MM.1S (cell line): Measurements from ENCODE around the gene LAG3.

Experiments used
- EZH2 ChIP-seq: fragments of 300-600 bp; sonication (generic); optimal IDR thresholded peaks from 2 replicates; pipeline ENCODE3; 2017; ENCODE audit warnings: low read depth, mild to moderate bottlenecking, antibody characterized with exemption, low read length, mixed read lengths
- EZH2phosphoT487 ChIP-seq: fragments of 300-600 bp; sonication (generic); IDR thresholded peaks from 2 replicates; pipeline ENCODE4 v1.6.1; 2018; ENCODE audit warnings: antibody characterized with exemption, low read length
- TF ChIP-seq, protein P1 (sequence below): fragments of 300-600 bp; sonication (generic); IDR thresholded peaks from 2 replicates; pipeline ENCODE4 v1.5.1; 2016; ENCODE audit warnings: antibody characterized with exemption, low read length, mixed read lengths

DNA sequence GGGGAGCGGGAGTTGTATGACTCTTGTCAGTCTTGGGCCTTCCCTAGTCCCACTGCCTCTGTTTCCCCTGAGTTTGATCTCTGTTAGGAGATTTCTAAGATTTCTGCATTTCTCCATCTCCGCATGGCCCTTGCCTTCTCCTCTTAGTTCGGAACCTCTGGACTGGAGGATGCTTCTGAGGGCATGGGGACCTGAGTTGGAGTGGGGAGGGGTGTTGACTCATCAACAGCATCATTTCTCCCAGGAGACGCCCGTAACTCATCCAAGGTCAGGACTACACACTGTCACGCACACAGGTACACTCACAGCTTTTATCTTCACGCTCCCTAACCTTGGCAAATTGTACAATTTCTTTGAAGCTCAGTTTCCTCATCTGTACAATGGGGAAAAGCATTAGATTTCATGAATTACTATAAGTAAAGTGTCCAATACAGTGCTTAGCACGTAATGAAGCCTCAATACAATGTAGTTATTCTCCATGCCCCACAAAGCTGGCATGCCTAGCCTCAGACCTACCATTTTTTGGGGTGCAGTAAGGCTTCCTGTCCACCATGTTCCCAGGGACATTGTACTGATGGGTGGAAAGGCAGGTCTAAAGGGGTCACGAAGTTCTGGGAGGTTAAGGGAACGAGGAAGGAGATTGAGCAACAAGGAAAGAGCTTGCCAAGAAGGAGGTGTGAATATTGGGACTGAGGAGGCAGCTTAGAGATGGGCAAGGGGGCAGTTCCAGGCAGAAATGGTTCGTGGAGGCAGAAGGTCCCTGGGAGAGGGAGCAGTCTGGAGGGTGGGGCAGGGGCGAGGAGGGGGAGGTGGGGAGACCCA lies 600 bp upstream of the LAG3 start:
- TF ChIP-seq, protein P1, sequence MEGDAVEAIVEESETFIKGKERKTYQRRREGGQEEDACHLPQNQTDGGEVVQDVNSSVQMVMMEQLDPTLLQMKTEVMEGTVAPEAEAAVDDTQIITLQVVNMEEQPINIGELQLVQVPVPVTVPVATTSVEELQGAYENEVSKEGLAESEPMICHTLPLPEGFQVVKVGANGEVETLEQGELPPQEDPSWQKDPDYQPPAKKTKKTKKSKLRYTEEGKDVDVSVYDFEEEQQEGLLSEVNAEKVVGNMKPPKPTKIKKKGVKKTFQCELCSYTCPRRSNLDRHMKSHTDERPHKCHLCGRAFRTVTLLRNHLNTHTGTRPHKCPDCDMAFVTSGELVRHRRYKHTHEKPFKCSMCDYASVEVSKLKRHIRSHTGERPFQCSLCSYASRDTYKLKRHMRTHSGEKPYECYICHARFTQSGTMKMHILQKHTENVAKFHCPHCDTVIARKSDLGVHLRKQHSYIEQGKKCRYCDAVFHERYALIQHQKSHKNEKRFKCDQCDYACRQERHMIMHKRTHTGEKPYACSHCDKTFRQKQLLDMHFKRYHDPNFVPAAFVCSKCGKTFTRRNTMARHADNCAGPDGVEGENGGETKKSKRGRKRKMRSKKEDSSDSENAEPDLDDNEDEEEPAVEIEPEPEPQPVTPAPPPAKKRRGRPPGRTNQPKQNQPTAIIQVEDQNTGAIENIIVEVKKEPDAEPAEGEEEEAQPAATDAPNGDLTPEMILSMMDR: no peak
- no peak for TF ChIP-seq EZH2
- no peak for TF ChIP-seq EZH2phosphoT487
